K562 (cell line): ENCODE measurements around the gene CPN2. TPM values are rescaled to one million over a fixed set of nuclear protein-coding genes. Genes with fewer than 3 reads are reported as not detected.

ENCODE experiments used
- polyA plus RNA-seq, 8 experiments: library from polyadenylated mRNA; depleted of rRNA in 4 of 8; stranded (reverse) in 5 of 8; unstranded in 3 of 8; fragments of >200 nt; fragmentation: Nextera tagmentation in 2 of 8; fragmentation: Illumina TruSeq in 1 of 8; extraction: Ambion mirVana in 2 of 8; extraction: Trizol in 1 of 8; gene quantifications; 2 replicates each; pipeline versions ENCODE4 v1.2.1 to v1.2.3, GENCODE V29; 2011 to 2014; ENCODE audit warnings: inconsistent platforms in 1 of 8, missing spikeins in 1 of 8
- total RNA-seq, 7 experiments: library from RNA; depleted of rRNA in 6 of 7; stranded (reverse); fragments of >200 nt in 6 of 7; fragmentation: Illumina TruSeq in 2 of 7; extraction: Trizol in 2 of 7; gene quantifications; 2 replicates each; pipeline versions ENCODE4 v1.2.1 to v1.2.3, GENCODE V29; 2011 to 2021; ENCODE audit warnings: low replicate concordance in 1 of 7

Gene CPN2
- total and polyA plus RNA-seq, 9 of the 15 experiments (the other 6 are each of a cell fraction or from before 2014, with no cell fraction given) = not detected

Other genes starting within 250 kb of the CPN2 start
- gene HES1, start 215.2 kb downstream of the CPN2 start, total RNA-seq (2014; rRNA removed) = 37.0 and 46.8 TPM in 2 replicates
- 17.7 and 17.8 TPM in 2 replicates for gene HES1, start 215.2 kb downstream of the CPN2 start, total RNA-seq (2014; rRNA removed; fragmentation: Illumina TruSeq; extraction: Trizol)
- gene HES1, start 215.2 kb downstream of the CPN2 start, total RNA-seq (2015; rRNA removed; fragmentation: Illumina TruSeq; extraction: Trizol) = 24.0 and 24.9 TPM in 2 replicates
- 30.5 and 39.1 TPM in 2 replicates for gene HES1, start 215.2 kb downstream of the CPN2 start, total RNA-seq (2021)
- gene HES1, start 215.2 kb downstream of the CPN2 start, polyA plus RNA-seq (2011; rRNA removed) = 4.8 and 9.0 TPM in 2 replicates
- gene HES1, start 215.2 kb downstream of the CPN2 start, polyA plus RNA-seq (2014; fragmentation: Illumina TruSeq; extraction: Trizol) = 16.7 and 19.3 TPM in 2 replicates
- 1 to 10 TPM; 3.4 to 6.3 TPM for gene HES1, start 215.2 kb downstream of the CPN2 start, polyA plus RNA-seq (2014; fragmentation: Nextera tagmentation; extraction: Ambion mirVana)
- 23.1 and 32.2 TPM in 2 replicates for gene HES1, start 215.2 kb downstream of the CPN2 start, polyA plus RNA-seq (2014; rRNA removed)
- not detected in 2 replicates for gene LRRC15, start 18.4 kb upstream of the CPN2 start, total RNA-seq (2014; rRNA removed)
- gene LRRC15, start 18.4 kb upstream of the CPN2 start, total RNA-seq (2014; rRNA removed; fragmentation: Illumina TruSeq; extraction: Trizol) = not detected in 2 replicates
- gene LRRC15, start 18.4 kb upstream of the CPN2 start, total RNA-seq (2015; rRNA removed; fragmentation: Illumina TruSeq; extraction: Trizol) = not detected in 2 replicates
- not detected in 2 replicates for gene LRRC15, start 18.4 kb upstream of the CPN2 start, total RNA-seq (2021)
- 0.01 TPM in 1 of 2 replicates, not detected in the other for gene LRRC15, start 18.4 kb upstream of the CPN2 start, polyA plus RNA-seq (2011; rRNA removed)
- not detected in 2 replicates for gene LRRC15, start 18.4 kb upstream of the CPN2 start, polyA plus RNA-seq (2014; fragmentation: Illumina TruSeq; extraction: Trizol)
- not detected for gene LRRC15, start 18.4 kb upstream of the CPN2 start, polyA plus RNA-seq (2014; fragmentation: Nextera tagmentation; extraction: Ambion mirVana)
- not detected in 2 replicates for gene LRRC15, start 18.4 kb upstream of the CPN2 start, polyA plus RNA-seq (2014; rRNA removed)
- gene GP5, start 47.9 kb upstream of the CPN2 start, total RNA-seq (2014; rRNA removed) = 0.04 TPM in 1 of 2 replicates, not detected in the other
- not detected in 2 replicates for gene GP5, start 47.9 kb upstream of the CPN2 start, total RNA-seq (2014; rRNA removed; fragmentation: Illumina TruSeq; extraction: Trizol)
- 0.04 TPM in 1 of 2 replicates, not detected in the other for gene GP5, start 47.9 kb upstream of the CPN2 start, total RNA-seq (2015; rRNA removed; fragmentation: Illumina TruSeq; extraction: Trizol)
- 0.09 TPM in 1 of 2 replicates, not detected in the other for gene GP5, start 47.9 kb upstream of the CPN2 start, total RNA-seq (2021)
- 0.01 and 0.03 TPM in 2 replicates for gene GP5, start 47.9 kb upstream of the CPN2 start, polyA plus RNA-seq (2011; rRNA removed)
- gene GP5, start 47.9 kb upstream of the CPN2 start, polyA plus RNA-seq (2014; fragmentation: Illumina TruSeq; extraction: Trizol) = not detected in 2 replicates
- not detected for gene GP5, start 47.9 kb upstream of the CPN2 start, polyA plus RNA-seq (2014; fragmentation: Nextera tagmentation; extraction: Ambion mirVana)
- gene GP5, start 47.9 kb upstream of the CPN2 start, polyA plus RNA-seq (2014; rRNA removed) = 0.04 and 0.08 TPM in 2 replicates
- 72.3 and 86.6 TPM in 2 replicates for gene ATP13A3, start 135.7 kb upstream of the CPN2 start, total RNA-seq (2014; rRNA removed)
- gene ATP13A3, start 135.7 kb upstream of the CPN2 start, total RNA-seq (2014; rRNA removed; fragmentation: Illumina TruSeq; extraction: Trizol) = 116 and 120 TPM in 2 replicates
- 87.3 and 95.8 TPM in 2 replicates for gene ATP13A3, start 135.7 kb upstream of the CPN2 start, total RNA-seq (2015; rRNA removed; fragmentation: Illumina TruSeq; extraction: Trizol)
- gene ATP13A3, start 135.7 kb upstream of the CPN2 start, total RNA-seq (2021) = 85.4 and 95.2 TPM in 2 replicates
- 99.4 and 135 TPM in 2 replicates for gene ATP13A3, start 135.7 kb upstream of the CPN2 start, polyA plus RNA-seq (2011; rRNA removed)
- gene ATP13A3, start 135.7 kb upstream of the CPN2 start, polyA plus RNA-seq (2014; fragmentation: Illumina TruSeq; extraction: Trizol) = 65.9 and 77.7 TPM in 2 replicates
- 10 to 100 TPM; 16.6 to 16.8 TPM for gene ATP13A3, start 135.7 kb upstream of the CPN2 start, polyA plus RNA-seq (2014; fragmentation: Nextera tagmentation; extraction: Ambion mirVana)
- gene ATP13A3, start 135.7 kb upstream of the CPN2 start, polyA plus RNA-seq (2014; rRNA removed) = 46.2 and 54.7 TPM in 2 replicates